Lower leg skin (tissue), 3 donors: ENCODE data around the gene SLC15A2.

Source experiments
- CTCF ChIP-seq, 3 donors: fragments of 450-650 bp; IDR thresholded peaks; one replicate each; pipeline ENCODE4 v1.5.1; 2016; ENCODE audit warnings: antibody characterized with exemption in 3 of 3, mild to moderate bottlenecking in 3 of 3, moderate library complexity in 2 of 3
- POLR2A ChIP-seq, 2 donors: fragments of 450-650 bp; IDR thresholded peaks; one replicate each; pipeline ENCODE4 v1.6.1; 2016 to 2017; ENCODE audit warnings: antibody characterized with exemption in 2 of 2, mild to moderate bottlenecking in 1 of 2, moderate library complexity in 1 of 2

GRCh38 chr3:121896823-121897222, 2.6 kb downstream of the SLC15A2 start:
- TF ChIP-seq CTCF (IDR thresholded peaks at IDR 0.05), result no peak
- no peak for TF ChIP-seq POLR2A (IDR thresholded peaks at IDR 0.05)
